CD4-positive, alpha-beta T cell (primary cell): ENCODE measurements around the gene ZNF581. TPM values are rescaled to one million over a fixed set of nuclear protein-coding genes. Genes with fewer than 3 reads are reported as not detected.

Experiments
- ATAC-seq: fragments of 200-7000 bp; cut with Tn5 transposase; one replicate; pipeline ENCODE4 v1.10.0; 2022; ENCODE audit warnings: mild to moderate bottlenecking; ENCODE audit not compliant: poor library complexity
- CTCF ChIA-PET: fragments of 350-600 bp; sonication (Branson Sonifier 250); formaldehyde crosslinking; loops from one replicate; lab custom pipeline; 2021; ENCODE audit warnings: antibody characterized with exemption, inconsistent platforms; lab: Charles Lee
- POLR2A ChIA-PET: fragments of 350-600 bp; sonication (Branson Sonifier 250); formaldehyde crosslinking; loops from one replicate; lab custom pipeline; 2021; ENCODE audit warnings: antibody characterized with exemption, inconsistent platforms; lab: Charles Lee
- DNase-seq, 14 experiments: peaks; one replicate each; pipeline ENCODE4 v3.0.0-alpha.2; 2013 to 2020; ENCODE audit warnings: mixed read lengths in 2 of 14
- H3K27ac ChIP-seq, 2 donors: one replicate each; pipeline versions ENCODE4 v1.5.1 to v1.7.0; 2013; ENCODE audit warnings: low read length in 2 of 2, low read depth in 1 of 2, mild to moderate bottlenecking in 1 of 2
- H3K27me3 ChIP-seq, 2 experiments: 1 replicate in 1 of 2; 2 replicates in 1 of 2; pipeline versions ENCODE4 v1.6.1 to v1.7.0; 2013; ENCODE audit warnings: low read length in 2 of 2, control low read depth in 1 of 2, mild to moderate bottlenecking in 1 of 2, moderate library complexity in 1 of 2; ENCODE audit not compliant: insufficient read depth in 2 of 2, control insufficient read depth in 1 of 2
- H3K36me3 ChIP-seq: one replicate; pipeline ENCODE4 v1.6.1; 2013; ENCODE audit warnings: low read length, control low read depth; ENCODE audit not compliant: insufficient read depth
- H3K4me1 ChIP-seq: one replicate; pipeline ENCODE4 v1.6.1; 2013; ENCODE audit warnings: low read length, control low read depth; ENCODE audit not compliant: insufficient read depth
- H3K4me3 ChIP-seq: one replicate; pipeline ENCODE4 v1.5.1; 2013; ENCODE audit warnings: mild to moderate bottlenecking, low read length, moderate library complexity
- H3K9me3 ChIP-seq, 2 experiments: 1 replicate in 1 of 2; 2 replicates in 1 of 2; pipeline versions ENCODE4 v1.6.1 to v1.7.0; 2013; ENCODE audit warnings: low read length in 2 of 2, mild to moderate bottlenecking in 2 of 2, control low read depth in 1 of 2, moderate library complexity in 1 of 2; ENCODE audit not compliant: control insufficient read depth in 1 of 2, insufficient read depth in 1 of 2
- H3K27ac Mint-ChIP-seq: one replicate; pipeline ENCODE4 v1.8.0; 2020; ENCODE audit warnings: mixed read lengths
- H3K27me3 Mint-ChIP-seq: one replicate; pipeline ENCODE4 v1.8.0; 2021; ENCODE audit warnings: mixed read lengths
- H3K36me3 Mint-ChIP-seq: one replicate; pipeline ENCODE4 v1.8.0; 2021; ENCODE audit warnings: low read depth, mixed read lengths
- H3K4me1 Mint-ChIP-seq: one replicate; pipeline ENCODE4 v1.8.0; 2021; ENCODE audit warnings: low read depth, mixed read lengths
- H3K4me3 Mint-ChIP-seq: one replicate; pipeline ENCODE4 v1.8.0; 2020; ENCODE audit warnings: mild to moderate bottlenecking, mixed read lengths
- H3K9me3 Mint-ChIP-seq: one replicate; pipeline ENCODE4 v1.8.0; 2020; ENCODE audit warnings: mixed read lengths
- CTCF ChIP-seq: fragments of 200-600 bp; IDR thresholded peaks from one replicate; pipeline ENCODE4 v1.8.0; 2022; ENCODE audit warnings: antibody characterized with exemption, mild to moderate bottlenecking
- intact Hi-C, 2 experiments: fragments of 100-400 bp; cut with DNase I in 1 of 2; cut with micrococcal nuclease in 1 of 2; formaldehyde crosslinking; loops; one replicate each; pipeline versions ENCODE4 v1.15.1 to v1.9.0; 2023 to 2025; cut with DNase I, micrococcal nuclease
- total RNA-seq, 174 experiments: library from RNA in 2 of 174; stranded (reverse) in 2 of 174; gene quantifications; one replicate each; pipeline ENCODE4 v1.2.3 and lab custom pipeline; 2021 to 2026

The ZNF581 gene
- total RNA-seq, 2 experiments from 2014 or later: 23.1 to 24.7 TPM

DNA sequence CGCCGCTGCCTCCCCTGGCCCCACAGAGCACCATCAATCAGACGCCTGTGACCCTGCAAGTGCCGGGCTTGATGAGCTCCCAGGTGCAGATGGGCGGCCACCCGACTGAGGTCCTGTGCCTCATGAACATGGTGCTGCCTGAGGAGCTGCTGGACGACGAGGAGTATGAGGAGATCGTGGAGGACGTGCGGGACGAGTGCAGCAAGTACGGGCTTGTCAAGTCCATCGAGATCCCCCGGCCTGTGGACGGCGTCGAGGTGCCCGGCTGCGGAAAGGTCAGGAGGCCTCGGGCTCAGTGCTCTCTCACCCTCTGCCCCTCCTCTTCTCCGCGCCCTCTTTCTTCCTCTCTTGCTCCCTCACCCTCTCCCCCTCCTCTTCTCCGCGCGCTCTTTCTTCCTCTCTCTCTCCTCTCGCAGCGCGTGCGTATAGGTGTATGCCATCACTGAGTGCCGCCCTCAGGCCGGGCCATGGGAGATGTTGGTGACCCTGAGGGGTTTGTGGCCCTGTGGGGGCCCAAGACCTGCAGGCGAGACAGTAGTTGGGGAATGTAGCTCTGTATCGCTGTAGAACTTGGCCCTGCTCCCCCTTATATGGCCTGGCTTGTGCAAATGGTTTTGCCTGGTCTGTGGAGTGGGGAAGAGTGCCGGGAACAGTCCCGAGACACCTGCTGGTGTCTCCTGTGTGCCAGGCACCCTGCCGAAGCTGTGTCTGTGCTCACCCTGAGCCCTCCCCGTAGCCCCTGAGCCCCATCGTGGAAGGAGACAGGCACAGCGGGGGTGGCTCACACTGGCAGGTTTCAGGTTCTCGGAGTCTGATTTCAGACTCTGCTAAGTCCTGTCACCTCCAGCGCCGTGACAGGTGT, 26.2 kb downstream of the ZNF581 start:
- CTCF ChIA-PET: no interaction called here
- no peaks in the 10 kb centered on the region for H3K27me3 Mint-ChIP-seq
- no peaks in the 10 kb centered on the region for H3K9me3 Mint-ChIP-seq

GRCh38 chr19:55670280-55671053, 27.0 kb downstream of the ZNF581 start:
- ATAC-seq (no peak), DNase-seq (peak in 4 of 14 experiments; percentile 21 to 68 (median 43))
- Mint-ChIP-seq H3K4me3 (peak overlapping the region; percentile 42), H3K27ac (peak overlapping the region; percentile 76), H3K27me3 (no peaks in the 10 kb centered on the region), H3K4me1 (peaks cover 17% of the 10 kb centered on the region), H3K9me3 (no peaks in the 10 kb centered on the region), H3K36me3 (peaks cover 80% of the 10 kb centered on the region)
- intact Hi-C loops: loop anchor here in 1 of 2 experiments (2.0 to 10.0 kb wide), 2 partner anchors 14 to 644 kb away; partner anchors contain the start of gene ZSCAN5A
- no peak for TF ChIP-seq CTCF
- H3K4me1 ChIP-seq: peaks cover 32% of the 10 kb centered on the region
- CTCF ChIA-PET: interaction anchor here (1.5 kb wide), 1 partner anchor 38 kb away, joined by 10 read pairs; no protein-coding TSS in a partner anchor
- H3K4me3 ChIP-seq: no peak overlapping the region
- H3K27ac ChIP-seq: no peak overlapping the region
- no peaks in the 10 kb centered on the region for H3K27me3 ChIP-seq
- no peaks in the 10 kb centered on the region for H3K9me3 ChIP-seq
- peaks cover 68% of the 10 kb centered on the region for H3K36me3 ChIP-seq
- POLR2A ChIA-PET: interaction anchor here (2.0 kb wide), 1 partner anchor 16 kb away, joined by 9 read pairs; the partner anchor contains the start of gene U2AF2

More for the DNA sequence above, 26.2 kb downstream of the ZNF581 start:
- intact Hi-C loops: loop anchor here in 1 of 2 experiments (2.0 to 10.0 kb wide), 2 partner anchors 13 to 645 kb away; partner anchors contain the start of gene ZSCAN5A
- no peak for ATAC-seq
- POLR2A ChIA-PET: no interaction called here
- Histone ChIP-seq H3K4me1 (peaks cover 32% of the 10 kb centered on the region), H3K4me3 (no peak overlapping the region), H3K27ac (no peak overlapping the region), H3K36me3 (peaks cover 73% of the 10 kb centered on the region), H3K9me3 (no peaks in the 10 kb centered on the region), H3K27me3 (no peaks in the 10 kb centered on the region)
- no peak for TF ChIP-seq CTCF
- Mint-ChIP-seq H3K4me3 (no peak overlapping the region), H3K4me1 (peaks cover 15% of the 10 kb centered on the region), H3K27ac (no peak overlapping the region), H3K36me3 (peaks cover 82% of the 10 kb centered on the region)
- no peak for DNase-seq

GRCh38 chr19:55671054-55671378, 27.6 kb downstream of the ZNF581 start:
- no peak overlapping the region for H3K4me3 ChIP-seq
- no peaks in the 10 kb centered on the region for H3K27me3 Mint-ChIP-seq
- H3K36me3 ChIP-seq: peaks cover 64% of the 10 kb centered on the region
- no peak for TF ChIP-seq CTCF
- intact Hi-C loops: loop anchor here in 1 of 2 experiments (2.0 to 10.0 kb wide), 2 partner anchors 14 to 644 kb away; partner anchors contain the start of gene ZSCAN5A
- CTCF ChIA-PET: interaction anchor here (0.6 to 1.5 kb wide), 3 partner anchors 14 to 167 kb away, joined by 3 to 10 read pairs (median 5); no protein-coding TSS in a partner anchor
- POLR2A ChIA-PET: interaction anchor here (1.0 to 2.0 kb wide), 4 partner anchors 14 to 72 kb away, joined by 3 to 9 read pairs (median 6); partner anchors contain the start of genes FIZ1 and U2AF2
- no peak for DNase-seq
- no peaks in the 10 kb centered on the region for H3K9me3 ChIP-seq
- no peak for ATAC-seq
- H3K9me3 Mint-ChIP-seq: no peaks in the 10 kb centered on the region
- H3K4me1 Mint-ChIP-seq: peaks cover 23% of the 10 kb centered on the region
- peak overlapping the region; percentile 31 for H3K4me3 Mint-ChIP-seq
- H3K27ac ChIP-seq: no peak overlapping the region
- peaks cover 38% of the 10 kb centered on the region for H3K4me1 ChIP-seq
- H3K27me3 ChIP-seq: no peaks in the 10 kb centered on the region
- H3K27ac Mint-ChIP-seq: peak overlapping the region; percentile 76
- H3K36me3 Mint-ChIP-seq: peaks cover 79% of the 10 kb centered on the region
